ENCODE results near the gene SLC27A5.
A peak's percentile ranks its signal among the peaks of the same experiment; 100 is the strongest.
"Not testable (repeated sequence)": the region's sequence is repeated elsewhere in the genome, so short reads cannot be mapped to it uniquely, and the experiment has no call there.

SLC27A5 gene

GRCh38 chr19:58484349-58484748 lies 27.4 kb downstream of the SLC27A5 start:
- not testable (repeated sequence) for DNase-seq

- no peak for DNase-seq
These were observed 28.0 kb downstream of the SLC27A5 start for GRCh38 chr19:58483776-58484175.

- no peak for DNase-seq
These were observed 29.4 kb downstream of the SLC27A5 start for GRCh38 chr19:58482372-58482771.

GRCh38 chr19:58480831-58481230 lies 31.0 kb downstream of the SLC27A5 start:
- no peak for DNase-seq

- no peak for DNase-seq
These were observed 31.3 kb downstream of the SLC27A5 start for GRCh38 chr19:58480481-58480830.

GRCh38 chr19:58479736-58480480 lies 31.9 kb downstream of the SLC27A5 start:
- DNase-seq, result no peak

GRCh38 chr19:58479303-58479702 lies 32.5 kb downstream of the SLC27A5 start:
- DNase-seq, result no peak

- DNase-seq, result no peak
These were observed 33.9 kb downstream of the SLC27A5 start for GRCh38 chr19:58477871-58478270.

- DNase-seq, result no peak
These were observed 34.7 kb downstream of the SLC27A5 start for GRCh38 chr19:58477130-58477529.

- DNase-seq, result peak; percentile 36
These were observed 35.2 kb downstream of the SLC27A5 start for GRCh38 chr19:58476498-58477015.

GRCh38 chr19:58475714-58476497 lies 35.9 kb downstream of the SLC27A5 start, which contains the start of gene ZNF446:
ZNF446 (plus strand) TSS chr19:58476352; CDS start chr19:58477219, 867 bp downstream.
- DNase-seq, result peak; percentile 97

GRCh38 chr19:58474997-58475713 lies 36.6 kb downstream of the SLC27A5 start:
- DNase-seq, result no peak

GRCh38 chr19:58474291-58474996 lies 37.3 kb downstream of the SLC27A5 start:
- DNase-seq, result no peak

GRCh38 chr19:58473775-58474174 lies 38.0 kb downstream of the SLC27A5 start:
- DNase-seq, result no peak

- DNase-seq, result no peak
These were observed 40.1 kb downstream of the SLC27A5 start for GRCh38 chr19:58471736-58472135.

- not testable (repeated sequence) for DNase-seq
These were observed 40.8 kb downstream of the SLC27A5 start for GRCh38 chr19:58470837-58471543.

- no peak for DNase-seq
These were observed 42.4 kb downstream of the SLC27A5 start for GRCh38 chr19:58469241-58470013.

GRCh38 chr19:58468216-58468839 lies 43.5 kb downstream of the SLC27A5 start:
- DNase-seq, result no peak

- DNase-seq, result peak; percentile 99
These were observed 44.8 kb downstream of the SLC27A5 start, which contains the start of gene ZNF324 for GRCh38 chr19:58466760-58467589. ZNF324 (plus strand) TSS chr19:58467080; CDS start chr19:58469186, 2,106 bp downstream.
